Neuron (in vitro differentiated cells): ENCODE results near the gene UNC79.

ENCODE experiments used
- H2AFZ ChIP-seq: one replicate; pipeline ENCODE4 v1.6.1; 2013; ENCODE audit warnings: low read depth, mild to moderate bottlenecking, inconsistent platforms, low read length, moderate library complexity
- H3K27me3 ChIP-seq: one replicate; pipeline ENCODE4 v1.6.1; 2013; ENCODE audit warnings: low read length; ENCODE audit not compliant: insufficient read depth
- H3K36me3 ChIP-seq: one replicate; pipeline ENCODE4 v1.6.1; 2013; ENCODE audit warnings: low read length; ENCODE audit not compliant: insufficient read depth
- H3K4me1 ChIP-seq: one replicate; pipeline ENCODE4 v1.6.1; 2013; ENCODE audit warnings: low read length; ENCODE audit not compliant: insufficient read depth
- H3K4me3 ChIP-seq: 2 replicates; pipeline ENCODE4 v1.5.1; 2013; ENCODE audit warnings: mild to moderate bottlenecking, low read length, moderate library complexity
- H3K9me3 ChIP-seq: one replicate; pipeline ENCODE4 v1.6.1; 2013; ENCODE audit warnings: low read length

Gene UNC79

DNA sequence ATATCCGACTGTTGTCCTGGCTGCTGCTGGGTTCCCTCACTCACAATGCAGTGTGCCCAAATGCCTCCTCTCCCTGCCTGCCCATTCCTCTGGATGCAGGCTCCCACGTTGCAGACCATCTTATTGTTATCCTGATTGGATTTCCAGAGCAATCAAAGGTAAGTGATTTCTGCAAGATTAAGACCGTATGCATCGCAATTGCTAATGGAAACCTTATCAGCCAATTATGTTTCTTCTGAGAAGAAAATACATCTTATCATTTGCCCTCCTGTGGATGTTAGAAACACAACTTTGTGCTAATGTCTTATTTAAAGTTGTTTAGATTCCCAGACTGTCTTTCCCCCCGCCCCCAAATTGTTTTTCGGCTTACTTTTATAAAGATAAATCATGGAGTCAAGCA is 259.4 kb downstream of the UNC79 start:
- peaks cover 27% of the 10 kb centered on the region for H3K4me1 ChIP-seq
- no peaks in the 10 kb centered on the region for H3K9me3 ChIP-seq
- no peaks in the 10 kb centered on the region for H3K36me3 ChIP-seq
- no peaks in the 10 kb centered on the region for H3K27me3 ChIP-seq
- no peak overlapping the region for H2AFZ ChIP-seq
- no peak overlapping the region for H3K4me3 ChIP-seq

DNA sequence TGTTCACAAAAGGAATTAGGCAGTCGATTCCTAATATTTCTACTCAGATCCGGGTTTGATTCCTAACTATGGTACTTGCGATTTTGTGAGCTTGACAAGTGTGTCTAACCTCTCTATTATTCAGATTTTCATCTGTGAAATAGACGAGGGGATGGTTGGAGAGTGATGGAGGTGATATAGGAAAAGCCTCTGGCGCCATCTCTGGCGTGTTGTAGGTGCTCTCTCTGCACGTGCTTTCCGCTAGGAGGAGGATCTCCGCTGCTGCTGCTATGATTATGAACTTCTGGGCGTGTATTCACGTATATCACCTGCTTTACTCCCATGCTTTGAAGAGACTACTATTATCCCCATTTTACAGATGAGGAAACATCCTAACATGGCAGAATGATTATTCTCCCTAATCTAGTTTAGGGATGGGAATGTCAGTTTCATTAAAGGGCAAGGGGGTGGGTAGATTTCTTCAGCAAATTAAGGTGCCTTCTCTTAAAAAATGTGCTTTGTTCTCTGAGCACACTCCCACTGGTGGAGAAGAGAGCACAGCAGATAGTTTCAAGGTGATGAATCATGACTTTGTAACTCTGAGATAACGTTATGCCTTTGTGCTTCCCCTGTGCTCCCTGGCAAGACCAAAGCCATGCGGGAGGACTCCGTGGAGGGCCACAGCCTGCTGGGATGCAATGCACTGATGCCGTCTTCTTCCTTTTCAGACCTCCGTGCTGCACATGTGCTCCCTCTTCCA is 260.5 kb downstream of the UNC79 start:
- Histone ChIP-seq H3K36me3 (no peaks in the 10 kb centered on the region), H2AFZ (no peak overlapping the region), H3K4me3 (no peak overlapping the region), H3K9me3 (no peaks in the 10 kb centered on the region), H3K27me3 (no peaks in the 10 kb centered on the region), H3K4me1 (peaks cover 17% of the 10 kb centered on the region)

DNA sequence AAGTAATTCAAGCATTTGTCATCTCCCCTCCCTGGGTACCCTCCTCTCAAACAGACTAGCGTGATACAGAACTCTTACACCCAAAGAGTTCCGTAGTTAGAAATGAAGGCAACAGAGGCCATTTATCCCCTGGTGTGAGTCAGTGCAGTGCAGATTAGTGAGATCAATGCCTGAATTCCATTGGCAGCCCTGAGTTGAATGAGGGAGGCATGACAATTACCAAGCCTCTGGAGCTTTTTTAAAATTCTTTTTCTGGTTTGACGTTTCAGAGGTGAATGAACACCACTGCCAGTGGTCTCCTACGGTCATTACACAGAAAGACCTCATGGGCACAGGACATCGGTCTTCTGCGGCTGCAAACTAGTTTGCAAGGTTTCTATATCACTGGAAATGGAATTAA is 263.2 kb downstream of the UNC79 start:
- H3K4me1 ChIP-seq, result no peaks in the 10 kb centered on the region
- H3K9me3 ChIP-seq, result no peaks in the 10 kb centered on the region
- H3K27me3 ChIP-seq, result no peaks in the 10 kb centered on the region
- H3K36me3 ChIP-seq, result no peaks in the 10 kb centered on the region
- H2AFZ ChIP-seq, result no peak overlapping the region
- H3K4me3 ChIP-seq, result no peak overlapping the region

DNA sequence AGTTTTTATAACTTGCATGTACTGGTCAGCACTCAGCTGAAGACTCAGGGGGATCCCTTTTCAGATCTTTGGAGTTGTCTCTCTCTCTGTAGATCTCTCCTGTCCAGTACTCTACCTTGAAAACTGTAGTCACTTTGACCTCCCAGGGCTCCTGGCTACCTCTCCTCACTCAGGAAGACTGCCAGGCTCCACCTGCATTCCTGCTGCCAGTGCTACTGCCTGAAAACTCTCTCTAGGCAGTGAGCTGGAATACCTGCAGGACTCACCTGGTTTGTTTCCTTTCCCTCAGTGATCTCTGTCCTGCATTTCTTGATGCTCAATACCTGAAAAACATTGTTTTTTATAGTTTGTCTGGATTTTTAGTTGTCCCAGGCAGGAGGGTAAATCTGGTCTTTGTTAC is 270.2 kb downstream of the UNC79 start:
- H3K36me3 ChIP-seq, result no peaks in the 10 kb centered on the region
- H3K4me1 ChIP-seq, result no peaks in the 10 kb centered on the region
- H2AFZ ChIP-seq, result no peak overlapping the region

DNA sequence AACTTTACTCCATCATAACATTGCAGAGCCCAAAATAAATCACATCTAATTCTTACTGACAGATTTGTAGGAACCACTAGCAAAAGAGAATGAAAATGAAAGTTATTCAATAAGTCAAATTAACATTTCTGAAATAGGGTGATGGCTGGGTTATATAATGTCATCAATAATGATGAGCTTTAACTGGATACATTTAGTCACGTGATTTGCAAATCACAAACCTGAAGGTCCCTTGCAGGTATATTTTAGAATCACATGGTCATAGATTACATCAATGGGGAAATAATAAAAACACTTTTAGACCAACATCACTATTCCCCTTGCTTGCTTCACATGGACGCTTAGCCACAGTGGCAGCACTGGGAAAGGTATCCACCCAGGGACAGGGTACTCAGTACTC is 270.8 kb downstream of the UNC79 start:
- H3K27me3 ChIP-seq, result no peaks in the 10 kb centered on the region
- no peaks in the 10 kb centered on the region for H3K36me3 ChIP-seq
- no peaks in the 10 kb centered on the region for H3K4me1 ChIP-seq
- no peaks in the 10 kb centered on the region for H3K9me3 ChIP-seq
- H3K4me3 ChIP-seq, result no peak overlapping the region
- H2AFZ ChIP-seq, result no peak overlapping the region

More for the DNA sequence above, 270.2 kb downstream of the UNC79 start:
- no peak overlapping the region for H3K4me3 ChIP-seq
- no peaks in the 10 kb centered on the region for H3K9me3 ChIP-seq
- H3K27me3 ChIP-seq, result no peaks in the 10 kb centered on the region

DNA sequence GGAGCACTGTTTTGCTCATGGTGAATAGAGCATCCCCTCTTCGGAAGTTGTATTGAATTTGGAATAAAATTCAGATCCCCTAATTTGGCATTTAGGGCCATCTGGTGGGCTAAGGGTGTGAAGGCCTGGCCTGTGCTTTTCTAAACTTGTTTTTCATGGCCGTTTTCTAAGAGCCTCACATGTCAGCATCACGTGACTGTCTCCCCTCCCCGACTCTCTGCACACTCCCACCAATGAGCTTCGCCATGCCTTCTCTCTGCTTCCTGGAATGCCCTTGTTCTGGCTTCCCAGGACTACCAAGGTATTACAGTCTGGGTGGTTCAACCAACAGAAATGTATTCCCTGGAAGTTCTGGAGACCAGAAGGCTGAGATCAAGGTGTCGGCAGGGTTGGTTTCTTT is 272.2 kb downstream of the UNC79 start:
- no peak overlapping the region for H3K4me3 ChIP-seq
- H3K4me1 ChIP-seq, result no peaks in the 10 kb centered on the region
- H3K9me3 ChIP-seq, result no peaks in the 10 kb centered on the region
- no peak overlapping the region for H2AFZ ChIP-seq
- H3K36me3 ChIP-seq, result no peaks in the 10 kb centered on the region
- no peaks in the 10 kb centered on the region for H3K27me3 ChIP-seq

DNA sequence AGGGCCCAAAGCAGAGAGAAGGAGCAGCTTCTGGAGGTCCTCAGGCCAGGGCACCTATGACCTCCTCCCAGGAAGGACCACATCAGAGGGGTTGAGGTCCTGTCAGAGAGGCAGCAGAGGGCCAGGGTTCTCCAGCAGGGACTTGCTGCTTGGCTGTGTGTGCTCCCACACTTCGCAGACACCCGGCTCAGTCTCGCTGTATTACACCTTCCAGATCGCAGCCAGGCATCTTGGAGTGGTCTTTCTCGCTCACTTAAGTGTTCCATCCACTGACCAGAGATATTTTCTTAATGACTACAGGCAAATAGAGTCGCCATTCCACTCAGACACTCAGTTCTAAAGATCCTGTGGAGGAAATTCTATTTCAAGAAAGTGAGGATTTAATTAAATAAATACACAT is 273.2 kb downstream of the UNC79 start:
- no peak overlapping the region for H3K4me3 ChIP-seq
- H3K9me3 ChIP-seq, result no peaks in the 10 kb centered on the region
- no peaks in the 10 kb centered on the region for H3K4me1 ChIP-seq
- H3K36me3 ChIP-seq, result no peaks in the 10 kb centered on the region
- peaks cover 6% of the 10 kb centered on the region for H3K27me3 ChIP-seq
- no peak overlapping the region for H2AFZ ChIP-seq

DNA sequence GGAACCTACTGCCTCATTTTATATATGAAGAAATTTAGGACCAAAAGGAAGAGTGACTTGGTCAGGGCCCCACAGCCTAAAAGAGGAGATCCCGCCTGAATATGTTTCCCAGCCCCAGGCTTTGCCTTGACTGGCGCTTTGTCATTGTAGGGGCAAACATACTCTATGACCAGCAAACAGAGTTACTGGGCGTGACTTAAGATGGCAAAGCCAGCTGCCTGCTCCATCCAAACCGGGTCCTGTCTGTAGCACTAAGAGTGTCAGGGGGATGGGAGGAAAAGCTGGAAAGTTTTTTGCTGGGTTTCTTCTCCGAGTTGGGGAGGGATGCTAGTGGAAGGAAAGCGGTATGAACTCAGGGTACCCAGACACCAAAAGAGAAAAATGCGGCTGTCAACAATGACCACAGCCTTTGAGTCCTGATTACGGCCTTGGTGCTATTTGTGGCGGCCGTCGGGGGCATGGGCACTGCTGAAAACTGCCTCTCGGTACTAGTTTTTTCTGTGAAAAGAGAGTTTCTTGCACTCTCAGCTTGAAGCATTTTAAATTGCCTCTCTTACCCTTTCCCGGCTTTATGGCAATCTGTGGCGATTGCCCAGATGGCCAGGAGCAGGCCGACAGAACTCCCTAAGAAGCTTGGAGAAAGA is 274.9 kb downstream of the UNC79 start:
- Histone ChIP-seq H3K27me3 (peaks cover 6% of the 10 kb centered on the region), H3K36me3 (no peaks in the 10 kb centered on the region), H3K9me3 (no peaks in the 10 kb centered on the region), H3K4me3 (no peak overlapping the region), H2AFZ (no peak overlapping the region), H3K4me1 (no peaks in the 10 kb centered on the region)

DNA sequence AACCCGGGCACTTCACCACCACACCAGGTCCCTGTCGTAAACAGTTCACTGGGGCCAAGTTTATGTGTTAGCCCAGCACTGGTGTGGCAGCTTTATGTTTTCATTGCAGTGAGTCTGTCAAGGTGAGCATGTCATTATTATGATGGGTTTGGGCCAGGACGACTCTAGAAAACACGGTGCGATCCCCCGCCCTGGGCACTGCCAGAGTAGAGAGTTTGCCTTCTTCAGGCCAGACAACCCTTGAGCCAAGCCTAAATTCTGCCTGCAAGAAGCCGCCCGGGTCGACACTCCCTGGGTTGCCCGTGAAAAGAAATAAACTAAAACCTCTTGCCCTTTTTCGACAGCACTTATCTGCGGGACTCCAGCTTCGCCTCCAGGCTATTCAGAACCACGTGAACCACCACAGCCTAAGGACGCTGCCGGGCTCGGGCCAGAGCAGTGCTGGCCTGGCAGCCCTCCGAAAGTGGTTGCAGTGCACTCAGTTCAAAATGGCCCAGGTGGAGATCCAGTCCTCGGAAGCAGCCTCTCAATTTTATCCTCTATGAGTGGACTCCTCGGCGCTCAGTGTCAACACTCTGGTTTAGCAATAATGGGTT is 275.7 kb downstream of the UNC79 start:
- no peaks in the 10 kb centered on the region for H3K4me1 ChIP-seq
- no peak overlapping the region for H3K4me3 ChIP-seq
- no peaks in the 10 kb centered on the region for H3K9me3 ChIP-seq
- peaks cover 6% of the 10 kb centered on the region for H3K27me3 ChIP-seq
- H2AFZ ChIP-seq, result no peak overlapping the region
- H3K36me3 ChIP-seq, result no peaks in the 10 kb centered on the region

DNA sequence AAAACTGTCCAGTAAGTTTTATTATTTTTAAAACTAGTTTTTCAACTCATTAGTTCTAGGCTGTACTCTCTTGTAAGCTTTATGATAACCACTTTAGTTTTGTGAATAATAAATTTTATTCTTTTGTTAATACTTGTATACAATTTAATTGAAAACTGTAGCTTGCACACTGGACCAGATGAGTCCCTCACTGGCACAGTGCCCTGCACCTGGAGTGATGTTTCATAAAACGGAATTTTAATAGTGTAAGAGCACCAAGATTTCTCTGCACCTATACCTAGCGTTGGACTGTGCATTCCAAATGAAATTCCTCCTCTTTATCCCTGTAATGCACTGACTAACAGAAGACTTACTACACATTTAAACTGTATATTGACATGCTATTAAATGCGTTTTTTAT is 276.7 kb downstream of the UNC79 start:
- H2AFZ ChIP-seq, result no peak overlapping the region
- H3K4me3 ChIP-seq, result no peak overlapping the region
- no peaks in the 10 kb centered on the region for H3K9me3 ChIP-seq
- H3K27me3 ChIP-seq, result peaks cover 6% of the 10 kb centered on the region
- H3K36me3 ChIP-seq, result no peaks in the 10 kb centered on the region
- H3K4me1 ChIP-seq, result no peaks in the 10 kb centered on the region

DNA sequence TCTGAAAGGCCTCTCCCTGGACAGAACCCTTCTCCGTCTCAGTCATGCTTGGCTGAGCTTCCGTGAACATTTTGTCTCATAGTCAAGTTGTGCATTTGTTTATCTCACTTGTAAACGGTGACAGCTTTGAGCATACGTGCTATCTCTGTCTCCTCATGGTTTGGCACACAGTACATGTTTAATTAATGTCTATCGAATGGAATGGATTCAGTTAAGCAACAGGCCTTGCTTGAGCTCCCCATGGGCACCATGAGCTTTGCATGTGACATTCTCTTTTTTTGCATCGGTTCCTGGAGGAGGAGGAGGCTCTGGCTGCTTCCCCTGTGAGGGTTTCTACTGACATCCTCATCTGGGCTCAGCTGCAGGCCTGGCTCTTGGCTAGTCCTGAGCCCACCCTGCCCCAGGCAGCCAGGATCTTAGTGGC is 277.6 kb downstream of the UNC79 start:
- Histone ChIP-seq H3K27me3 (peaks cover 8% of the 10 kb centered on the region), H3K4me1 (no peaks in the 10 kb centered on the region), H3K4me3 (no peak overlapping the region), H3K36me3 (no peaks in the 10 kb centered on the region), H3K9me3 (no peaks in the 10 kb centered on the region), H2AFZ (no peak overlapping the region)

DNA sequence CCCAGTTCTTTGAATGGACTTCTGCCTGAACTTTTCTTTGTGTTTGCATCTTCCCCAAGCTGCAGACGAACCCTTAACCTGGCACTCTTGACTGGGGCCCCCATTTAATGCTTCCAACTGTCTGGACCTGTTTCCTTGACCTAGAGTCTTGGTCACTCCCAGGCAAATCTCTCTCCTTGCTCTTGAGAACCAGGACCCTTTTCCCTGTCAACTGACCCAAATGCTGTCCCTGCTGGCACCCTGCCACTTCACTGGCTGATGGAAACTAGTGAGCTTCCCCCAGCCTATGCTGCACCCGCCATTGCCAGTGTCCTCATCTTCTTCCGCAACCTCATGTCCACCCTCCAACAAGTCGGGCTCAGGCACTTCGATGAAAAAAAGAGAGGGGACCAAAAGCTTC is 278.1 kb downstream of the UNC79 start:
- H3K36me3 ChIP-seq, result no peaks in the 10 kb centered on the region
- H2AFZ ChIP-seq, result no peak overlapping the region
- H3K4me1 ChIP-seq, result no peaks in the 10 kb centered on the region
- H3K9me3 ChIP-seq, result no peaks in the 10 kb centered on the region
- peaks cover 8% of the 10 kb centered on the region for H3K27me3 ChIP-seq
- no peak overlapping the region for H3K4me3 ChIP-seq

DNA sequence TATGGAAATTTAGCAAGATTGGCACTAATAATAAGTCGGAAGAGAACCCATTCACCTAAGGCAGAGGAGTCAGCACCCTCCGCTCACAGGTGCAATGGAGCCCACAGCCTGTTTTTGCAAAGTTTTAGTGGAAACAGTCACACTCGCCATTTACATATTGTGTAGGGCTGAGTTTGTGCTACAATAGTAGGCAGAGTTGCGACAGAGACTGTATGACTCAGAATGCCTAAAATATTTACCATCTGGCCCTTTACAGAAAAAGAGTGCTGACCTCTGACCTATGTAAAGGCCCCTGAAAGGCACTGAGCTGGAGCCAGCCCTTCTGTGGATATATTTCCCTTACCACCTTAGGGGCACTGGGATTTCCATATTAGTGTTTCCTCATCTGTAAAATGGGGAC is 278.5 kb downstream of the UNC79 start:
- Histone ChIP-seq H3K27me3 (peaks cover 8% of the 10 kb centered on the region), H3K4me3 (no peak overlapping the region), H3K4me1 (no peaks in the 10 kb centered on the region), H3K36me3 (no peaks in the 10 kb centered on the region), H3K9me3 (no peaks in the 10 kb centered on the region), H2AFZ (no peak overlapping the region)
